Fibroblast of peridontal ligament (primary cell): ENCODE measurements around the gene ANGPTL4.

Source experiments
- DNase-seq: peaks from one replicate; pipeline ENCODE4 v3.0.0-alpha.2; 2010; ENCODE audit errors: extremely low read depth

The ANGPTL4 gene

GRCh38 chr19:8413629-8413995 is 49.7 kb downstream of the ANGPTL4 start:
- DNase-seq = no peak

- no peak for DNase-seq
Observed at GRCh38 chr19:8416796-8417195, 52.8 kb downstream of the ANGPTL4 start.

- DNase-seq = no peak
Observed at GRCh38 chr19:8421484-8422461, 57.8 kb downstream of the ANGPTL4 start.

- DNase-seq = peak; percentile 99
Observed at GRCh38 chr19:8423817-8424223, 59.9 kb downstream of the ANGPTL4 start.
